HepG2 (cell line): ENCODE measurements around the gene KCNQ1OT1. TPM values are rescaled to one million over a fixed set of nuclear protein-coding genes. Genes with fewer than 3 reads are reported as not detected.
A peak's percentile ranks its signal among the peaks of the same experiment; 100 is the strongest.

Source experiments
- IRX3 ChIP-seq: sonication (generic); formaldehyde crosslinking; IDR thresholded peaks from 2 replicates; pipeline ENCODE4 v1.8.1; 2023; ENCODE audit warnings: mild to moderate bottlenecking, low read depth, missing genetic modification reagents, borderline replicate concordance
- KDM1A ChIP-seq: IDR thresholded peaks from 2 replicates; pipeline ENCODE4 v1.6.1; 2016; ENCODE audit warnings: missing compliant biosample characterization
- MED1 ChIP-seq: sonication (generic); formaldehyde crosslinking; IDR thresholded peaks from 2 replicates; pipeline ENCODE4 v1.4.0; 2020; ENCODE audit warnings: missing genetic modification reagents
- NBN ChIP-seq: fragments of 450-650 bp; conservative IDR thresholded peaks from 2 replicates; pipeline ENCODE4 v1.6.1; 2017
- NFIB ChIP-seq: sonication (generic); formaldehyde crosslinking; IDR thresholded peaks from 2 replicates; pipeline ENCODE4 v1.9.0; 2021; ENCODE audit warnings: missing genetic modification reagents, mild to moderate bottlenecking, borderline replicate concordance
- REPIN1 ChIP-seq: sonication (generic); formaldehyde crosslinking; IDR thresholded peaks from 2 replicates; pipeline ENCODE4 v1.8.0; 2022; ENCODE audit warnings: missing genetic modification reagents, low read depth, mild to moderate bottlenecking, borderline replicate concordance
- TAF15 ChIP-seq: fragments of 200-400 bp; formaldehyde crosslinking; IDR thresholded peaks from one replicate; pipeline ENCODE4 v1.6.1; 2018; ENCODE audit warnings: mild to moderate bottlenecking, low read depth, low read length; ENCODE audit not compliant: poor library complexity, severe bottlenecking
- TEAD3 ChIP-seq: optimal IDR thresholded peaks from 2 replicates; pipeline ENCODE3; 2016; ENCODE audit warnings: borderline replicate concordance
- TGIF2 ChIP-seq: IDR thresholded peaks from 2 replicates; pipeline ENCODE4 v1.6.1; 2016; ENCODE audit warnings: control low read depth, missing compliant biosample characterization
- ZBTB7B ChIP-seq: sonication (generic); formaldehyde crosslinking; IDR thresholded peaks from 2 replicates; pipeline ENCODE4 v1.4.0; 2020; ENCODE audit warnings: missing genetic modification reagents
- ZFP41 ChIP-seq: sonication (generic); formaldehyde crosslinking; IDR thresholded peaks from 2 replicates; pipeline ENCODE4 v1.4.0; 2020; ENCODE audit warnings: mild to moderate bottlenecking, missing genetic modification reagents, borderline replicate concordance
- ZKSCAN8 ChIP-seq: IDR thresholded peaks from 2 replicates; pipeline ENCODE4 v1.6.1; 2016; ENCODE audit warnings: borderline replicate concordance, missing genetic modification reagents, missing compliant biosample characterization
- ZNF569 ChIP-seq: sonication (generic); formaldehyde crosslinking; IDR thresholded peaks from 2 replicates; pipeline ENCODE4 v1.5.0; 2020; ENCODE audit warnings: mild to moderate bottlenecking, missing genetic modification reagents, moderate library complexity, borderline replicate concordance
- ZNF607 ChIP-seq: sonication (generic); formaldehyde crosslinking; IDR thresholded peaks from 2 replicates; pipeline ENCODE4 v1.5.1; 2020; ENCODE audit warnings: missing genetic modification reagents, mild to moderate bottlenecking, borderline replicate concordance
- ZNF883 ChIP-seq: sonication (generic); formaldehyde crosslinking; IDR thresholded peaks from 2 replicates; pipeline ENCODE4 v1.5.1; 2020; ENCODE audit warnings: mild to moderate bottlenecking, missing genetic modification reagents; ENCODE audit errors: not compliant biosample characterization
- ZSCAN20 ChIP-seq: sonication (generic); formaldehyde crosslinking; IDR thresholded peaks from 2 replicates; pipeline ENCODE4 v1.4.0; 2020; ENCODE audit warnings: missing genetic modification reagents, mild to moderate bottlenecking, borderline replicate concordance
- ZSCAN30 ChIP-seq: sonication (generic); formaldehyde crosslinking; IDR thresholded peaks from 2 replicates; pipeline ENCODE4 v1.5.0; 2020; ENCODE audit warnings: mild to moderate bottlenecking, missing genetic modification reagents
- polyA plus RNA-seq, 8 experiments: library from polyadenylated mRNA; depleted of rRNA in 3 of 8; stranded (reverse) in 7 of 8; unstranded in 1 of 8; fragments of >200 nt; fragmentation: Illumina TruSeq in 4 of 8; extraction: Trizol in 4 of 8; gene quantifications; 2 replicates each; pipeline versions ENCODE4 v1.2.1 to v1.2.3, GENCODE V29; 2011 to 2016; ENCODE audit warnings: low read depth in 4 of 8, missing spikeins in 1 of 8, mixed read lengths in 1 of 8; ENCODE audit not compliant: insufficient read depth in 1 of 8
- total RNA-seq, 5 experiments: library from RNA; depleted of rRNA; stranded (reverse); fragments of >200 nt; fragmentation: Illumina TruSeq; extraction: Trizol; gene quantifications; 2 replicates each; pipeline ENCODE4 v1.2.3, GENCODE V29; 2016; ENCODE audit warnings: low read depth in 1 of 5
- TF ChIP-seq, protein P1 (sequence below): sonication (generic); formaldehyde crosslinking; IDR thresholded peaks from 2 replicates; pipeline ENCODE4 v1.8.0; 2022; ENCODE audit warnings: missing genetic modification reagents, mild to moderate bottlenecking, borderline replicate concordance
- TF ChIP-seq, protein P2 (sequence below): sonication (generic); formaldehyde crosslinking; IDR thresholded peaks from 2 replicates; pipeline ENCODE4 v1.9.0; 2021; ENCODE audit warnings: missing genetic modification reagents, borderline replicate concordance
- TF ChIP-seq, protein P3 (sequence below): sonication (generic); formaldehyde crosslinking; IDR thresholded peaks from 2 replicates; pipeline ENCODE4 v1.4.0; 2020; ENCODE audit warnings: missing genetic modification reagents, low read depth, mild to moderate bottlenecking, borderline replicate concordance
- TF ChIP-seq, protein P4 (sequence below): sonication (generic); formaldehyde crosslinking; conservative IDR thresholded peaks from 2 replicates; pipeline ENCODE4 v1.5.0; 2020; ENCODE audit warnings: missing genetic modification reagents

KCNQ1OT1 gene
- total and polyA plus RNA-seq, 2 of the 13 experiments (the other 11 are each of a cell fraction or from before 2014, with no cell fraction given), result 1.3 to 18.9 TPM

DNA sequence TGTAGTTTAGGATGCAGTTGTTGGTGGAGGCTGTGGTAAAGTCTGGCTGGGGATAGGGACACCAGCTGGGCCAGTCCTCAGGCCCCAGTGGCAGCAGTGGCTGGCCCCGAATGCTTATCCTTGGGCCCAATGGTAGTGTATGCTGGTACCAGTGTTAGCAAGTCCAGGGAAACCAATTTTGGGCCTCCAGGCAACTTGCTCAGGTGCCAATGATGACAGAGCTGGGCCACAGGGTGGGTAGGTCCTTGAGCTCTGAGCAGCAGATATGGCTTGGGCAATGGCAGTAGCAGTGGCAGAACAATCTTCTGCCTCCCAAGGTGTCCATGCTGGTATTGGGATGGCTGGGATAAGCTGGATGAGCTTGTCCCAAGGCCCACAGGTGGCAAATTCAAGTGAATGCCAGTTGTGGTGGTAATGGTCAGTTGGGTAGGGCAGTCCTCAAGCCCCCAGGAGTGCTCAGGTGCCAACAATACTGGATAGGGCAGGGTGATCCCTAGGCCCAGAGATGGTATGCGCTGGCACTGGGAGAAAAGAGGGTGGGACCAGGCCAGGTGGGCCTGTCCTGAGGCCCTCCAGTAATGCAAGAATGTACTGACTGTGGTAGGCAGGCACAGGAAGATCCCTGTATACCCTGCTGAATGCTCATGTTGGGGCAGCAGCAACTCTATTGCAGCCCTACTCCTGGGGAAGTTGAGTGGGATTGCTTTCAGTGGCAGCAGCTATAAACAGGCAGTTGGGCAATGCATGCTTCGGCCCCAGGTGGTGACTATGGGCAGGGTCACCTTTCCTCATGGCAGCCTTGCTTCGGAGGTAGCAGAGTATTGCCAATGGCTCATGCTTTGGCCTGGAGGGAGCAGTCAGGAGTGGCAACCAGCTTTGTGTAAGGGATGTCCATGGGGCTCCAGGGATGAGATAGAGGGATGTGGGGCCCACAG lies 54.7 kb downstream of the KCNQ1OT1 start (continued):
- TF ChIP-seq ZFP41 (CRISPR knock-in tag) (no peak), KDM1A (CRISPR knock-in tag) (no peak), ZNF883 (CRISPR knock-in tag) (no peak), MED1 (CRISPR knock-in tag) (no peak), TGIF2 (CRISPR knock-in tag) (no peak), IRX3 (CRISPR knock-in tag) (peak; percentile 61; the same call in 1 of the 2 replicates), NBN (no peak), ZSCAN30 (CRISPR knock-in tag) (no peak), ZKSCAN8 (CRISPR knock-in tag) (no peak), ZNF607 (CRISPR knock-in tag) (no peak), ZNF569 (CRISPR knock-in tag) (no peak), ZBTB7B (CRISPR knock-in tag) (no peak), TEAD3 (CRISPR knock-in tag) (no peak), ZSCAN20 (CRISPR knock-in tag) (no peak), TAF15 (no peak), REPIN1 (0 out of 2 replicates have a peak, but pooled peaks have one; percentile 21), NFIB (no peak)
- TF ChIP-seq, protein P1, sequence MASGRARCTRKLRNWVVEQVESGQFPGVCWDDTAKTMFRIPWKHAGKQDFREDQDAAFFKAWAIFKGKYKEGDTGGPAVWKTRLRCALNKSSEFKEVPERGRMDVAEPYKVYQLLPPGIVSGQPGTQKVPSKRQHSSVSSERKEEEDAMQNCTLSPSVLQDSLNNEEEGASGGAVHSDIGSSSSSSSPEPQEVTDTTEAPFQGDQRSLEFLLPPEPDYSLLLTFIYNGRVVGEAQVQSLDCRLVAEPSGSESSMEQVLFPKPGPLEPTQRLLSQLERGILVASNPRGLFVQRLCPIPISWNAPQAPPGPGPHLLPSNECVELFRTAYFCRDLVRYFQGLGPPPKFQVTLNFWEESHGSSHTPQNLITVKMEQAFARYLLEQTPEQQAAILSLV, result 0 out of 2 replicates have a peak, but pooled peaks have one; percentile 21
- TF ChIP-seq, protein P2, sequence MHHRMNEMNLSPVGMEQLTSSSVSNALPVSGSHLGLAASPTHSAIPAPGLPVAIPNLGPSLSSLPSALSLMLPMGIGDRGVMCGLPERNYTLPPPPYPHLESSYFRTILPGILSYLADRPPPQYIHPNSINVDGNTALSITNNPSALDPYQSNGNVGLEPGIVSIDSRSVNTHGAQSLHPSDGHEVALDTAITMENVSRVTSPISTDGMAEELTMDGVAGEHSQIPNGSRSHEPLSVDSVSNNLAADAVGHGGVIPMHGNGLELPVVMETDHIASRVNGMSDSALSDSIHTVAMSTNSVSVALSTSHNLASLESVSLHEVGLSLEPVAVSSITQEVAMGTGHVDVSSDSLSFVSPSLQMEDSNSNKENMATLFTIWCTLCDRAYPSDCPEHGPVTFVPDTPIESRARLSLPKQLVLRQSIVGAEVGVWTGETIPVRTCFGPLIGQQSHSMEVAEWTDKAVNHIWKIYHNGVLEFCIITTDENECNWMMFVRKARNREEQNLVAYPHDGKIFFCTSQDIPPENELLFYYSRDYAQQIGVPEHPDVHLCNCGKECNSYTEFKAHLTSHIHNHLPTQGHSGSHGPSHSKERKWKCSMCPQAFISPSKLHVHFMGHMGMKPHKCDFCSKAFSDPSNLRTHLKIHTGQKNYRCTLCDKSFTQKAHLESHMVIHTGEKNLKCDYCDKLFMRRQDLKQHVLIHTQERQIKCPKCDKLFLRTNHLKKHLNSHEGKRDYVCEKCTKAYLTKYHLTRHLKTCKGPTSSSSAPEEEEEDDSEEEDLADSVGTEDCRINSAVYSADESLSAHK, result no peak
- TF ChIP-seq, protein P3, sequence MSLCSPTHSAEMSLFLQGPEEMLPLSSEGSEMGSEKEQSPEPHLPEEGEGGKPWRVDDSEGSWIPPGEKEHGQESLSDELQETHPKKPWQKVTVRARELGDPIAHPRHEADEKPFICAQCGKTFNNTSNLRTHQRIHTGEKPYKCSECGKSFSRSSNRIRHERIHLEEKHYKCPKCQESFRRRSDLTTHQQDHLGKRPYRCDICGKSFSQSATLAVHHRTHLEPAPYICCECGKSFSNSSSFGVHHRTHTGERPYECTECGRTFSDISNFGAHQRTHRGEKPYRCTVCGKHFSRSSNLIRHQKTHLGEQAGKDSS (CRISPR knock-in tag), result no peak; the same call in 1 of the 2 replicates
- TF ChIP-seq, protein P4, sequence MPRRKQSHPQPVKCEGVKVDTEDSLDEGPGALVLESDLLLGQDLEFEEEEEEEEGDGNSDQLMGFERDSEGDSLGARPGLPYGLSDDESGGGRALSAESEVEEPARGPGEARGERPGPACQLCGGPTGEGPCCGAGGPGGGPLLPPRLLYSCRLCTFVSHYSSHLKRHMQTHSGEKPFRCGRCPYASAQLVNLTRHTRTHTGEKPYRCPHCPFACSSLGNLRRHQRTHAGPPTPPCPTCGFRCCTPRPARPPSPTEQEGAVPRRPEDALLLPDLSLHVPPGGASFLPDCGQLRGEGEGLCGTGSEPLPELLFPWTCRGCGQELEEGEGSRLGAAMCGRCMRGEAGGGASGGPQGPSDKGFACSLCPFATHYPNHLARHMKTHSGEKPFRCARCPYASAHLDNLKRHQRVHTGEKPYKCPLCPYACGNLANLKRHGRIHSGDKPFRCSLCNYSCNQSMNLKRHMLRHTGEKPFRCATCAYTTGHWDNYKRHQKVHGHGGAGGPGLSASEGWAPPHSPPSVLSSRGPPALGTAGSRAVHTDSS (CRISPR knock-in tag), result no peak
